Heart right ventricle (tissue), 16 donors: ENCODE data around the gene PNKD. TPM values are rescaled to one million over a fixed set of nuclear protein-coding genes. Genes with fewer than 3 reads are reported as not detected.
A peak's percentile ranks its signal among the peaks of the same experiment; 100 is the strongest.

Experiments
- ATAC-seq, 8 donors: fragments of 200-7000 bp; cut with Tn5 transposase; one replicate each; pipeline ENCODE4 v1.9.1; 2020; ENCODE audit warnings: mild to moderate bottlenecking in 8 of 8, moderate library complexity in 8 of 8, moderate number of reproducible peaks in 1 of 8
- DNase-seq, 2 donors: peaks; one replicate each; pipeline ENCODE4 v3.0.0-alpha.2; 2020
- H3K27ac ChIP-seq, 10 donors: fragments of 200-600 bp; sonication (generic) in 2 of 10; one replicate each; pipeline versions ENCODE4 v1.5.0 to v1.8.0; 2020 to 2022; ENCODE audit warnings: mild to moderate bottlenecking in 3 of 10
- H3K27me3 ChIP-seq, 7 donors: fragments of 200-600 bp; one replicate each; pipeline ENCODE4 v1.8.0; 2021 to 2022; ENCODE audit warnings: mild to moderate bottlenecking in 2 of 7
- H3K36me3 ChIP-seq, 9 donors: fragments of 200-600 bp; sonication (generic) in 1 of 9; one replicate each; pipeline versions ENCODE4 v1.5.0 to v1.8.0; 2020 to 2022; ENCODE audit warnings: mild to moderate bottlenecking in 2 of 9
- H3K4me1 ChIP-seq, 9 donors: fragments of 200-600 bp; sonication (generic) in 1 of 9; one replicate each; pipeline versions ENCODE4 v1.5.0 to v1.8.0; 2020 to 2022; ENCODE audit warnings: mild to moderate bottlenecking in 4 of 9
- H3K4me3 ChIP-seq, 10 donors: fragments of 200-600 bp; sonication (generic) in 2 of 10; one replicate each; pipeline versions ENCODE4 v1.5.0 to v1.8.0; 2020 to 2022; ENCODE audit warnings: mild to moderate bottlenecking in 7 of 10, moderate library complexity in 2 of 10
- H3K9me3 ChIP-seq, 11 donors: fragments of 200-600 bp in 10 of 11; sonication (generic) in 2 of 11; one replicate each; pipeline versions ENCODE4 v1.5.0 to v1.8.0; 2013 to 2022; ENCODE audit warnings: mild to moderate bottlenecking in 2 of 11, control low read depth in 1 of 11, moderate library complexity in 1 of 11
- WGBS, 2 donors: extraction: QIAGEN DNeasy Blood & Tissue Kit; methylation state at CpG; one replicate each; pipeline ENCODE4 v1.1.7; 2013; ENCODE audit warnings: inconsistent platforms in 1 of 2; 5-methylcytosine and 5-hydroxymethylcytosine counted together
- intact Hi-C, 10 donors: fragments of 100-400 bp; cut with DNase I; formaldehyde crosslinking; loops; one replicate each; pipeline versions ENCODE4 v1.11.1 to v1.14.2; 2022
- polyA plus RNA-seq, 2 donors: library from polyadenylated mRNA; stranded (reverse); fragments of 200-250 nt; gene quantifications; one replicate each; pipeline ENCODE4 v1.2.3, GENCODE V29; 2013
- total RNA-seq, 10 donors: library from RNA; stranded (reverse); fragmentation: NEBNext Ultra II Directional in 3 of 10; extraction: Animal tissue kit (Norgen Biotek cat#: 25700) in 3 of 10; gene quantifications; one replicate each; pipeline versions ENCODE4 v1.2.1 to v1.2.4, GENCODE V29; 2021 to 2023
- TF ChIP-seq, protein P1 (sequence below), 9 donors: fragments of 200-600 bp; sonication (generic) in 2 of 9; IDR thresholded peaks; one replicate each; pipeline versions ENCODE4 v1.5.0 to v1.8.0; 2021 to 2022; ENCODE audit warnings: antibody characterized with exemption in 9 of 9, mild to moderate bottlenecking in 5 of 9, moderate library complexity in 1 of 9
- donor health status: Arrhythmogenic right ventricular cardiomyopathy.
- donor health status: ischemic (EF 13 %, LVEDD 7.1; RV severe dilation, severe dysfunction).
- donor health status: healthy with polysubstance abuse.
- donor health status: DM: no; HTN: yes; CAD: no.
- donor health status: DM: no; HTN: no; CAD: no.
- donor health status: ischemic (EF 25% LVEDD 6.9; RV normal size, moderate dysfunction).
- donor health status: ischemic (EF 25% LVEDD 5.7; RV mildly dilated, moderate dysfunction).
- donor health status: healthy.
- donor health status: DM: yes; HTN: yes; CAD: no.
- donor health status: Ischemic cardiomyopathy.
- donor health status: ischemic (EF 35%, LVEDD 5.7; RV mildly dilated, moderate dysfunction).
- donor health status: nonischemic (EF 11% LVEDD 7.7; RV severe dilation, severe dysfunction).
- donor health status: DM: yes; HTN: yes; CAD: no.
- donor health status: PGD.
- donor health status: ischemic (EF 29% LVEDD 5.4; RV normal size, mild dysfunction).
- donor health status: nonischemic (EF 23%, LVEDD 6.1; RV moderate dilation, normal function).

Gene PNKD
- total and polyA plus RNA-seq, 12 donors = 56.9 to 138 (median 75.7) TPM

DNA sequence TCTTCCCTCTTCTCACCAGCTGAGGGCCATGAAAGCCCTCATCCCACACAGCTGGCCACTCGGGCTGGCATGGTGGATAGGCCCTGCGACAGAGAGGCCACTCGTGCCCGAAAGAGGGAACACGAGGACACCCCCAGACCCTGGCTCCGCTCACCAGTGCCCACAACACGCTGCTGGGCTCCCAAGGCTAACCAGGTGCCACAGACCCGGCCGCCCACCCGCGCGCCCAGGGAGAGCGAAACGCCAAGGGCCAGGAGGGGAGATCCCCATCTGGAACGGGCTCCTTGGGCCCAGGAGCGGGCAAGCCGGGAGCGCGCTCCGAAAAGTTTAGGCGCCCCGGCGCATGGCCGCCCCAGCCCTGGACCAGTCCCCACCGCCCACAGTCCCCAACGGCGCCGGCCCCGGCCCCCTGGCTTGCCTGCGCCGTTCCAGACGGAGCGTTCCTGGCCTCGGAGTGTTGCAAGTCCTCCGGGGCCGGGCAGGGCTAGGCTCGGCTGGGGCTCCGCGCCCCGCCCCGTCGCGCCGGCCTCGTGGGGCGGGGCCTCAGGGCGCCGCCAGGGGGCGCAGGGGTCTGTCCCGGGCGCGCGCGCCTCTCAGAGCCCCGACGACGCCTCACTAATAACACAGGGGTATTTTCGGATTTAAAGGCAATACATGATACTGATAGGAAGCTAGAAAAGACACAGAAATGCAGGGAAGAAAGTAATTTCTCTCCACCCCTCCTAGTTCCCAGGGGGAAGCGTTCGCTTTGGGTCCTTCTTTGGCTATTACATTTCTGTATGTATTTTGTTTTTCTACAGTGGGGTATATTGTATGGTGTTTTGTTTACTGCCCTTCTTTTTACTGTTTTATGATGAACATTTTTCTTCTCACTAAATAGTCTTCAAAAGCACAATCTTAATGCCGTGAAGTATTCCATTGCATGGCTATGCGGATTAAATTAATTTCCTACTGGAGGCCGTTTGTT lies 22.0 kb downstream of the PNKD start, which contains the start of gene TMBIM1:
Gene TMBIM1, minus strand, starts transcription at position 456 of the 967 bp plus-strand sequence. CDS start 10,362 bp downstream, outside the sequence.
- TF ChIP-seq, protein P1, sequence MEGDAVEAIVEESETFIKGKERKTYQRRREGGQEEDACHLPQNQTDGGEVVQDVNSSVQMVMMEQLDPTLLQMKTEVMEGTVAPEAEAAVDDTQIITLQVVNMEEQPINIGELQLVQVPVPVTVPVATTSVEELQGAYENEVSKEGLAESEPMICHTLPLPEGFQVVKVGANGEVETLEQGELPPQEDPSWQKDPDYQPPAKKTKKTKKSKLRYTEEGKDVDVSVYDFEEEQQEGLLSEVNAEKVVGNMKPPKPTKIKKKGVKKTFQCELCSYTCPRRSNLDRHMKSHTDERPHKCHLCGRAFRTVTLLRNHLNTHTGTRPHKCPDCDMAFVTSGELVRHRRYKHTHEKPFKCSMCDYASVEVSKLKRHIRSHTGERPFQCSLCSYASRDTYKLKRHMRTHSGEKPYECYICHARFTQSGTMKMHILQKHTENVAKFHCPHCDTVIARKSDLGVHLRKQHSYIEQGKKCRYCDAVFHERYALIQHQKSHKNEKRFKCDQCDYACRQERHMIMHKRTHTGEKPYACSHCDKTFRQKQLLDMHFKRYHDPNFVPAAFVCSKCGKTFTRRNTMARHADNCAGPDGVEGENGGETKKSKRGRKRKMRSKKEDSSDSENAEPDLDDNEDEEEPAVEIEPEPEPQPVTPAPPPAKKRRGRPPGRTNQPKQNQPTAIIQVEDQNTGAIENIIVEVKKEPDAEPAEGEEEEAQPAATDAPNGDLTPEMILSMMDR (IDR thresholded peaks at IDR 0.05) = peak; percentile 76 to 99 (median 96)
- WGBS, 2 donors = 5 to 6% methylated on average over 60 to 63 of the region's 63 CpGs
- peaks cover 16 to 72% (median 48%) of the 10 kb centered on the region in 9 donors for H3K4me1 ChIP-seq

DNA sequence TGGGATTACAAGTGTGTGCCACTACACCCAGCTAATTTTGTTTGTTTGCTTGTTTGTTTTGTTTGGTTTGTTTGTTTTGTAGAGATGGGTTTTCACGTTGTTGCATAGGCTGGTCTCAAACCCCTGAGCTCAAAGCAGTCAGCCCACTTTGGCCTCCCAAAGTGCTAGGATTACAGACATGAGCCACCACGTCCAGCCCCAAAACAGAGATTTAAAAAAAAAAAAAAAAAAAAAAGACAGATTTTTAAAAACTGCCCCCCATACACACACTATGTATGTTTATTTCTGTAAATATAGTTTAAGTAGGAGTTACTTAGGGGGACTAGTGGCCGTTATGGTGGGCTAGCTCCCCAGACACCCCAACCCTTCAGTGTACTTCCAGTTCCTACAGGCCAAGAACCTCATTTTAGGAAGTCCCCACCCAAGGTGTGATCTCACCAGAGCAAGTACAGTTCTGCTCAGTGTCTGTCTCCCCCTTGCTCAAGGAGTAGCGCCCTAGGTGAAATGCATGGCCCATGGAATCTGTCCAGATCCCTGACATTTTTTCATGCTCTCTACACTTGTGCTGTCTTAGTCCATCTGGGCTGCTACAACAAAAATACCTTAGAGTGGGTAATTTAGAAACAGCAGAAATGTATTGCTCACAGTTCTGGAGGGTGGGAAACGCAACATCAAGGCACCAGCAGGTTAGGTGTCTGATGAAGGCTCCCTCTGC lies 23.6 kb downstream of the PNKD start:
- intact Hi-C loops = loop anchor here in 5 of 10 donors (2.0 to 10.0 kb wide), 6 partner anchors 77 to 271 kb away; partner anchors contain the start of genes CTDSP1 (in 4 of the 5), ARPC2 (in 1 of the 5), CNOT9 (in 1 of the 5) and USP37 (in 1 of the 5)
- Histone ChIP-seq H3K36me3 (no peaks in the 10 kb centered on the region), H3K4me3 (no peak overlapping the region), H3K27me3 (no peaks in the 10 kb centered on the region), H3K9me3 (no peaks in the 10 kb centered on the region), H3K4me1 (peaks cover 12 to 56% (median 35%) of the 10 kb centered on the region in 9 donors), H3K27ac (peak overlapping the region in 1 of 10 donors; percentile 100)
- 70 to 74% methylated on average over 5 of the region's 5 CpGs for WGBS, 2 donors
- ATAC-seq = no peak
- TF ChIP-seq, protein P1 (IDR thresholded peaks at IDR 0.05) = no peak
- DNase-seq = no peak

More for the DNA sequence above, 22.0 kb downstream of the PNKD start, which contains the start of gene TMBIM1:
- H3K27ac ChIP-seq = peak within 1 kb of the TSS; percentile 95 to 100 (median 98)
- peak; percentile 74 to 85 for DNase-seq
- no peaks in the 10 kb centered on the region for H3K9me3 ChIP-seq
- H3K4me3 ChIP-seq = peak within 1 kb of the TSS; percentile 71 to 99 (median 92)
- no peaks in the 10 kb centered on the region for H3K36me3 ChIP-seq
- peak; percentile 83 to 96 (median 88) for ATAC-seq
- intact Hi-C loops = loop anchor here in 6 of 10 donors (1.0 to 10.0 kb wide), 8 partner anchors 22 to 272 kb away; partner anchors contain the start of genes CTDSP1 (in 4 of the 6), AAMP (in 1 of the 6), ARPC2 (in 1 of the 6) and CNOT9 (in 1 of the 6)
- H3K27me3 ChIP-seq = no peaks in the 10 kb centered on the region

DNA sequence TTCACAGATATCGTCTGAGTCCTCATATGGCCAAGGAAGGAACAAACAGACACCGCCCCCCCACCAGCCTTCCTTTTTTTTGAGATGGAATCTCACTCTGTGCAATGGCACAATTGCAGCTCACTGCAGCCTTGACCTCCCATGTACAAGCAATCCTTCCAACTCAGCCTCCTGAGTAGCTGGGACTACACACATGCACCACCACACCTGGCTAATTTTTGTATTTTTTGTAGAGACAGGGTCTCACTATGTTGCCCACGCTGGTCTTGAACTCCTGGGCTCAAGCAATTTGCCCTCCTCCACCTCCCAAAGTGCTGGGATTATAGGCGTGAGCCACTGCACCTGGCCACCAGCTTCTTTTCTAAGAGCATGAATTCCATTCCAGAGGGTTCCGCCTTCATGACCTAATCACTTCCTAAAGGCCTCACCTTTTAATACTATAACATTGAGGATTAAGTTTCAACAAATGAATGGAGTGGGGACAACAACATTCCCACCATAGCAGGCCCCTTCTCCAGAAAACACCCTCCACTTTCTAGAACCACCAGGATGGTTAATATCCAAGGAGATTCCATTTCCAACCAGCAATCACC lies 24.2 kb downstream of the PNKD start:
- Histone ChIP-seq H3K27ac (peak overlapping the region in 2 of 10 donors; percentile 27 to 46), H3K9me3 (no peaks in the 10 kb centered on the region), H3K27me3 (no peaks in the 10 kb centered on the region), H3K4me1 (peaks cover 12 to 50% (median 28%) of the 10 kb centered on the region in 9 donors), H3K4me3 (no peak overlapping the region), H3K36me3 (no peaks in the 10 kb centered on the region)
- intact Hi-C loops = loop anchor here in 5 of 10 donors (5.0 to 10.0 kb wide), 5 partner anchors 100 to 270 kb away; partner anchors contain the start of genes CTDSP1 (in 4 of the 5), CNOT9 (in 1 of the 5) and USP37 (in 1 of the 5)
- no peak for DNase-seq
- WGBS, 2 donors = 86 to 89% methylated on average over 5 of the region's 5 CpGs
- TF ChIP-seq, protein P1 (IDR thresholded peaks at IDR 0.05) = no peak
- no peak for ATAC-seq
